Measurements from ENCODE around the gene SLC2A5.
"Not testable (repeated sequence)": the region's sequence is repeated elsewhere in the genome, so short reads cannot be mapped to it uniquely, and the experiment has no call there.

SLC2A5 gene

DNA sequence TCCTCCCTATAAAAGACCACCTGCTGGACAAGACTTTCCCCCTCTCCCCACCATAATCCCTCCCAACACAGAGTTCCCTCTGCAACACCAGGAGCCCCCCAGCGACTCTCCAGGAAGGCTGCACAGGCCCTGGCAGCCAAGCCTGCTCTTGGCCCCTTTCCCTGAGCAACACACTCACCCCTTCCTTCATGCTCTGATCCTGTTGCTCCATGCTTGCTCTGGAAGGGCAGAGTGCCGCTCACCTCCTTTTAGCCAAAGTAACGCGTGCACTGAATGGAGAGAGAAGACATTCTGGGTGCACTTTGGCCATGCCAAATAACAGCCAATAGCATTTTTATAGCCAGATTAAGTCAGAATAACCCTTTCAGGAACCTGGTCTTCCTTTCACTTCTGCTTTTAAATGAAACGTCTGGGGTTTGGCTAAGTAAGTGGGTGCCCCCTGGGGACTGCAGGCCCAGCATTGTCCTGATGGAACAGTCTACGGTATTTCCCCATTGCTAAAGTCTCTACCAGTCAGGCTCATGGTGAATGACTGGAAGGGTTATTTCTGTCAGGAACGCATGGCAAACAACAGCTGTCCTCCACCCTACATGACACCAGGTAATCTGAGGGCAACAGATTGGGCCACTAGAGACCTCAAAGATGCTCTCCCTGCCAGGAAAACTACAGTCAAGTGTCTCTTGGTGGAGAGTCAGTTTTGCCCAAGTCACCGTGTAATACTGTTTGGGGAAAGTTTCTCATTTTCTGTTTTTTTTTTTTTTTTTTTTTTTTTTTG, at the start of gene SLC2A5:
Gene SLC2A5, minus strand, starts transcription at position 310 of the 775 bp plus-strand sequence. Its CDS starts 99 bp downstream, at position 211.
- DNase-seq (ENCODE audit: low spot score) = no peak

DNA sequence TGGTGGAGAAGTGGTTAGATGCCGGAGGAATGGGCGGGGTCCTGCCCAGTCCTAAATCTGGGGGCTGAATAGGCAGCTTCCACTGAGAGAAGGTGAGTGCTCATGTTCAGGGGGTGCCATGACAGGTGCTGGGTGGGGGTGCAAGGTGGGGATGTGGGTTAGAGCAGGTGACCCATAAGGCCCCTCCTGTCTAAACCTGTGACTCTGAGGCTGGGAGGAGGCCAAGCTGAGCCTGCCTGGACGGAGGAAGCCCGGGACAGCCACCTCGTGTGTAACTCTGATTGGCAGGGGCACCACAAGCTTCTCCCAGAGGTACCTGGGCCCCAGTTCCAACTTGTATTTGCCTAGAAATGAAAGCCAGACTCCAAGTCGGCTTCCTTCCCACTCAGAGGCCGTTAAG, 48.8 kb upstream of the SLC2A5 start:
- DNase-seq (ENCODE audit: low spot score) = no peak

- no peak for DNase-seq (ENCODE audit: low spot score)
These were observed 46.1 kb upstream of the SLC2A5 start for GRCh38 chr1:9115351-9116205.

DNA sequence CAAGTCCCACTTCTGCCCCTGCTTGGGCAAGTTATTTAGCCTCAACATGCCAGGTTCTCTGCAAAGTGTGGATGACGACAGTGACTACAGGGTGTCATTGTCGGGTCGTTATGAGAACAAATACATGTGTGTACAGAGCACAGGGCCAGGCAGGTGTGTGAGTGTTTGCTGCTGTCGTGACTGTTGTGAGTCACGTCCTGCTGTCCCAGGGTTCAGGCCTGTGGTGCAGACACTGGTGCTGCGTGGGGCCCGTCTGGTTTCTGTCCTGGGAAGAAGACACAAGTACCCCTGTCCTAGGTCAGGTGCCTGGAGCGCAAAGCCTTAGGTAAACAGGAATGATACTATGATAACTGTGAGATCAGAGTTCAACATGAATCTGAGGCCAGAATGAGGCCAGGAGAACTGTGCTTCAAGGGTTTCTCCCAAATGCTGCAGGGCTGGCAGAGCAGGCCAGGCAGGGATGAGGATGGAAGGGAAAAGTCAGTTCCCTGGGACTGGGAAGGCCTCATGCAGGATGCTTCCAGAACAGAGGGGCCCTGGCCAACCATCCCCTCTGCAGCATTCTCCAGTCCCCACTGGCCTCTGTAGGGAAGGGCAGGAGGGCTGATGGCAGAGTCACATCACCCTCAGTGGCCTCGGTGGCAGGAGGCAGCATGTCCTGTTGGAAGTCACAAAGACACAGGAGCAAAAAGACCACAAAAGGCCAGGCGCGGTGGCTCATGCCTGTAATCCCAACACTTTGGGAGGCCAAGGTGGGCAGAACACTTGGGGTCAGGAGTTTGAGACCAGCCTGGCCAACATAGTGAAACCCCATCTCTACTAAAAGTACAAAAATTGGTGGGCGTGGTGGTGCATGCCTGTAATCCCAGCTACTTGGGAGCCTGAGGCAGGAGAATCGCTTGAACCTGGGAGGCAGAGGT, 43.8 kb upstream of the SLC2A5 start:
- DNase-seq (ENCODE audit: low spot score) = no peak

DNA sequence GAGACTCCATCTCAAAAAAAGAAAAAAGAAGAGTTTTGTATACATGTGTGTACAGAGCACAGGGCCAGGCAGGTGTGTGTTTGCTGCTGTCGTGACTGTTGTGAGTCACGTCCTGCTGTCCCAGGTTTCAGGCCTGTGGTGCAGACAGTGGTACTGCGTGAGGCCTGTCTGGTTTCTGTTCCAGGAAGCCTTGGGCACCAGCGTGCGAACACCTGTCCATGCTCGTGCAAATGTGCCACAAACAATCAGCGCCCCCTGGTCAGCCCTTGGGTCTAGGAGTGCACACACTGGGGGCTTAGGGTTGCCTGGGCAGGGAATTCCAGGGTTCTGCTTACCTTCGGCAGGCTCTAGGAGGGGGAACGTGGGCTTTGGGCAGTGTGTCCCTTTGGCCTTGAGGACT, 42.5 kb upstream of the SLC2A5 start:
- DNase-seq (ENCODE audit: low spot score) = no peak

GRCh38 chr1:9111357-9111691, 41.9 kb upstream of the SLC2A5 start:
- DNase-seq (ENCODE audit: low spot score) = no peak

DNA sequence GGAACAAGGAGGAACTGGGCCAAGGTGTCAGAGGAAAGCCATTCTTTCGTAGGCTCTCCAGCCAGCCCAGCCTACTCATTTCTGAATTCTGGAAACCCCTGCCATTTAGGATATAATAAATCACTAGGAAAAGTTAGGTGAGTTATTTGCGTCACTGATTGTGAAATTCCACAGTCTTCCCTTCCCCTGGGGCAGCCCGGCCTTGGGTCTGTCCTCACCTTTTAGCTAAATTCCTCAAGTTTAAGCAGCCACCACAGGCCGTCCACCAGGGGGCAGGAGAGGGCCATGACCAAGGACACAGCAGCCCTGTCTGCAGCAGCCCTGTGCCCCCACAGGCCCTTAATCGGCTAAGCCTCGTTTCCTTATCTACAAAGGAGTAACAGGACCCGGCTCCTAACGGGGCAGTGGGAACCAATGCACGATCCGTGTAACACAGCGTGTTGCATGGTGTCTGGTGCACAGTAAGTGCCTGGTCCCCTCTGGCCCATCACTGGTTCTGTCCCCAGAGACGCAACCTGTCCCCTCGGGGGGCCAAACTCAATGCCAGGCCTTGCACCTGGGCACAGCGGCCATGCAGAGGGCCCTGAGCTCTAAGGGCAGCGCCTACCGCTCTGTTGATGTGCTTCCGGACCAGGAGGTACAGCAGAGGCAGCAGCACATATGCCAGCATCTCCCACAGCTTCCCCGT, 41.4 kb upstream of the SLC2A5 start:
- peak; percentile 87 for DNase-seq (ENCODE audit: low spot score)

GRCh38 chr1:9108056-9108665, 38.7 kb upstream of the SLC2A5 start:
- no peak for DNase-seq (ENCODE audit: low spot score)

DNA sequence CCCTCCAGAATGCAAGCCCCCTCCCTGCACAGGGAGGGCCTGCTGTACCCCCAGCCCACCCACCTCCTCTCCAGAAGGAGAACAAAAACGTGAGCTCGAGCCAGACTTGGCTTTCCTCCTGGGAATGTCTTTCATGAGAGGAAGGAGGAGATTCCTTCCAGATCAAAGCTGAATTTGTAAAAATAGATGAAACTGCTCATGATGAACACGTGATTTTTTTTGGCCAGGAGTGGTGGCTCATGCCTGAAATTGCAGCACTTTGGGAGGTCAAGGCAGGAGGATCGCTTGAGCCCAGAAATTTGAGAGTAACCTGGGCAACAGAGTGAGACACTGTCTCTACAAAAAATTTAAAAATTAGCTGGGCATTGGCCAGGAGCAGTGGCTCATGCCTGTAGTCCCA, 37.7 kb upstream of the SLC2A5 start:
- DNase-seq (ENCODE audit: low spot score) = no peak

- no peak for DNase-seq (ENCODE audit: low spot score)
These were observed 36.9 kb upstream of the SLC2A5 start for GRCh38 chr1:9106286-9106685.

DNA sequence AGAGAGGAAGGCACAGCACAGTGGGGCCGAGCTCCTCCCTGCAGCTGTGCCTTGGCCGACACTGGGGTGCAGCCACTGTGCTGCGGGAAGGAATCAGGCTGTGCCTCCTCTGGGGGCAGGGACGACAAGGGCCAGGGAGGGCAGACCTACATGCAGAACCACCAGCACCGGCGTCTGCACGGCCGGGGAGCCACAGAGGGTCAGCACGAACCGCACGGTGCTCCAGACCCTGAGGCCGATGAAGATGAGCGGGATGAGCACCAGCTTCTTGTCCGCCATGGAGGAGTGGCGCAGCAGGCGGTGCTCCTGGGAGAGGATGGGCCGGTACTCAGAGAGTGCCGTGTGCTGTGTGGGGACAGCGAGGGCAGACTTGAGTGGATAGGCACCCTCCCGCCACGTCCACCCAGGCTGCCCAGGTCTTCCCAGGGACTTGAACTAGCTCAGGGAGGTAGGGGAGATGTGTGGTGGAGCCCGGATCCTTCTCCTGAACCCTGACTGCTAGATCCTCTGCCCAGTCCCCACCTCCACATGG, 36.0 kb upstream of the SLC2A5 start:
- no peak for DNase-seq (ENCODE audit: low spot score)

DNA sequence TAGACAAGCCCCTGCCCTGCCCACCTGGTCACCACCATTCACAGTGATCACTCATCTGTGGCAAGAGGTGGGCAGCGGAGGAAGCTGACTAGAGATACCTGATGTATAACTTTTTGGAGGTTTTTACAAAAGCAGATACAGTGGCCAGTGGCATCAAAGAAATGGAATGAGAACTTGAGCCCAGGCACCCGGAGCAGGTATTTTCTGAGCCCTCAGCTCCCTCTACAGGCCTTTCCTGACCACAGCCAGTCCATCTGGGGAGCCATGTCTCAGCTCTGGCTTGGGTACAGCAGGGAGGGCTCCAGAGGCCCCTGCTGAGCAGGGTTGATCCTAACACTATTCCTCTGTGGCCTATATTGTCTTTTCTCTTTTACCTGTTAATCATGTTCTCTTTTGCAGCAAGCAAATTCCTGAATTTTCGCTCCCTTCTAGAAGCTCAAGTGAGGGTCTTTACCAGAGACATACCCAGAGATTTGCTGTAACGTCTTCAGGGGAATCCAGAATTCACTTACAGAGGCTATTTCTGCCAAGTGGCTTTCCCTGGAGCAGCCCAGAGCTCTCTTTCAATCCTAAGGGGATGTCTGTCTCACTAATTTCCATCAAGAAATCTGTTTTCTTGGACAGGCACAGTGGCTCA, 32.2 kb upstream of the SLC2A5 start:
- DNase-seq (ENCODE audit: low spot score) = peak; percentile 70

- DNase-seq (ENCODE audit: low spot score) = peak; percentile 42
These were observed 31.1 kb upstream of the SLC2A5 start for GRCh38 chr1:9100471-9101043.

- no peak for DNase-seq (ENCODE audit: low spot score)
These were observed 30.1 kb upstream of the SLC2A5 start for GRCh38 chr1:9099555-9099954.

- no peak for DNase-seq (ENCODE audit: low spot score)
These were observed 28.7 kb upstream of the SLC2A5 start for GRCh38 chr1:9097947-9098705.

DNA sequence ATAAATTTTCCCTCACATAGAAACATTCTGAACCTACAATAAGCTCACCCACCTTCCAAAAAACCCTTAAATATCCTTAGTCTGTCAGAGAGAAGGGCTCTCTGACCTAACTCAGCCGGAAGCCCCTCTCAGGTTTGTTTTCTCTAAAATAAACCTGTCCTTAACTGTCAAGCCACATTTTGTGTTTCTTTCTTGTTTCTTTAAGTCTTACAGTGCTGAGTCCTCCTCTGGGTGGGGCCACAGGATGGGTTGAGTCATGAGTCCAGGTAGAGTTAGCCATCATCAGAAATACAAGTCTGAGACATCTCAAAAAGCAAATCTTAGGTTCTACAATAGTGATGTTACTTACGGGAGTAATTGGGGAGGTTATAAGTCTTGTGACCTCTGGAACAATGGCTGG, 26.4 kb upstream of the SLC2A5 start:
- no peak for DNase-seq (ENCODE audit: low spot score)

DNA sequence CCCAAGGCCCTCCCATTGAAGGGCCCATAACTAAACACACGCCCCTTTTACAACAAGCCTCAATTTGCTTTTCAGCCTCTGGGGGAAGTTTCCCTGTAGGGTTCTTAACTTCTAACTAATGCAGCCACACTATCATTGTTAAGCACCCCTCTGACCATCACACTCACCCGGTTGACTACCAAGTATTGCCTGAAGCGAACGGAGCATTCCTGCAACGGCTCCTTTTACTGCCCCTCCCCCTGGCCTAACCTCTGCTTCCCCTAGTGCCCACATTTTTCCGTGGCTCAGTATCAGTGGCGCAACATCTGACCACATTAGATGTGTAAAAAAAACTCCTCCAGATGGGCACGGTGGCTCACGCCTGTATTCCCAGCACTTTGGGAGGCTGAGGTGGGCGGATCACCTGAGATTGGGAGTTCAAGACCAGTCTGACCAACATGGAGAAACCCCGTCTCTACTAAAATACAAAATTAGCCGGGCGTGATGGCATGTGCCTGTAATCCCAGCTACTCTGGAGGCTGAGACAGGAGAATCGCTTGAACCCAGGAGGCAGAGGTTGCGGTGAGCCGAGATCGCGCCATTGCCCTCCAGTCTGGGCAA, 24.7 kb upstream of the SLC2A5 start:
- DNase-seq (ENCODE audit: low spot score) = not testable (repeated sequence)

GRCh38 chr1:9093581-9093980, 24.1 kb upstream of the SLC2A5 start:
- no peak for DNase-seq (ENCODE audit: low spot score)

- no peak for DNase-seq (ENCODE audit: low spot score)
These were observed 23.7 kb upstream of the SLC2A5 start for GRCh38 chr1:9093091-9093490.
